ENCODE data around the gene POLD3. TPM values are rescaled to one million over a fixed set of nuclear protein-coding genes. Genes with fewer than 3 reads are reported as not detected.

The POLD3 gene
- total RNA-seq, 1 experiment from 2014 or later: 76.5 TPM

- TF ChIP-seq CTCF (conservative IDR thresholded peaks at IDR 0.05; ENCODE audit: low read depth, low read length): peak; percentile 47; the same call in 1 of the 2 replicates
- no peak for TF ChIP-seq EZH2 (IDR thresholded peaks at IDR 0.05; ENCODE audit: borderline replicate concordance, low read depth, low read length, poor library complexity, severe bottlenecking)
- peak; percentile 57 for DNase-seq (ENCODE audit: low spot score)
- ChIA-PET CTCF (no interaction called here), POLR2A (ENCODE audit: low non-redundant PET) (no interaction called here)
- Histone ChIP-seq H3K4me3 (ENCODE audit: low read depth, low read length, poor library complexity, severe bottlenecking) (no peak overlapping the region), H3K4me1 (ENCODE audit: insufficient read depth, low read length, poor library complexity, severe bottlenecking) (peaks cover 18% of the 10 kb centered on the region), H3K27ac (ENCODE audit: low read depth, low read length, poor library complexity, severe bottlenecking) (no peak overlapping the region), H3K36me3 (ENCODE audit: insufficient read depth, low read length, poor library complexity, severe bottlenecking) (peaks cover 81% of the 10 kb centered on the region), H3K9me3 (ENCODE audit: low read depth, low read length, poor library complexity, severe bottlenecking) (no peaks in the 10 kb centered on the region), H3K27me3 (replicated peaks; ENCODE audit: insufficient read depth, low read depth, low read length, poor library complexity) (no peaks in the 10 kb centered on the region)
- no TSS peak for BruUV-seq (replicated peaks)
- intact Hi-C loops (cut with micrococcal nuclease; ENCODE audit: unreplicated experiment): no loop called here
Measured at GRCh38 chr11:74634537-74634936, 42.2 kb downstream of the POLD3 start.

GRCh38 chr11:74636630-74637184, 44.3 kb downstream of the POLD3 start:
- H3K9me3 ChIP-seq (ENCODE audit: low read depth, low read length, poor library complexity, severe bottlenecking): no peaks in the 10 kb centered on the region
- H3K4me3 ChIP-seq (ENCODE audit: low read depth, low read length, poor library complexity, severe bottlenecking): no peak overlapping the region
- BruUV-seq (replicated peaks): no TSS peak
- H3K27ac ChIP-seq (ENCODE audit: low read depth, low read length, poor library complexity, severe bottlenecking): peak overlapping the region; percentile 0
- ChIA-PET POLR2A (ENCODE audit: low non-redundant PET) (interaction anchor here (0.6 kb wide), 1 partner anchor 335 kb away, joined by 4 read pairs; no protein-coding TSS in a partner anchor), CTCF (interaction anchor here (0.6 kb wide), 1 partner anchor 33 kb away, joined by 3 read pairs; no protein-coding TSS in a partner anchor)
- intact Hi-C loops (cut with micrococcal nuclease; ENCODE audit: unreplicated experiment): no loop called here
- H3K4me1 ChIP-seq (ENCODE audit: insufficient read depth, low read length, poor library complexity, severe bottlenecking): peaks cover 18% of the 10 kb centered on the region
- peaks cover 85% of the 10 kb centered on the region for H3K36me3 ChIP-seq (ENCODE audit: insufficient read depth, low read length, poor library complexity, severe bottlenecking)
- TF ChIP-seq CTCF (conservative IDR thresholded peaks at IDR 0.05; ENCODE audit: low read depth, low read length) (no peak), EZH2 (IDR thresholded peaks at IDR 0.05; ENCODE audit: borderline replicate concordance, low read depth, low read length, poor library complexity, severe bottlenecking) (no peak)
- DNase-seq (ENCODE audit: low spot score): peak; percentile 70
- H3K27me3 ChIP-seq (replicated peaks; ENCODE audit: insufficient read depth, low read depth, low read length, poor library complexity): no peaks in the 10 kb centered on the region

- intact Hi-C loops (cut with micrococcal nuclease; ENCODE audit: unreplicated experiment): no loop called here
- DNase-seq (ENCODE audit: low spot score): no peak
- Histone ChIP-seq H3K27ac (ENCODE audit: low read depth, low read length, poor library complexity, severe bottlenecking) (no peak overlapping the region), H3K9me3 (ENCODE audit: low read depth, low read length, poor library complexity, severe bottlenecking) (no peaks in the 10 kb centered on the region), H3K27me3 (replicated peaks; ENCODE audit: insufficient read depth, low read depth, low read length, poor library complexity) (no peaks in the 10 kb centered on the region), H3K4me3 (ENCODE audit: low read depth, low read length, poor library complexity, severe bottlenecking) (no peak overlapping the region), H3K4me1 (ENCODE audit: insufficient read depth, low read length, poor library complexity, severe bottlenecking) (peaks cover 18% of the 10 kb centered on the region), H3K36me3 (ENCODE audit: insufficient read depth, low read length, poor library complexity, severe bottlenecking) (peaks cover 94% of the 10 kb centered on the region)
- ChIA-PET CTCF (no interaction called here), POLR2A (ENCODE audit: low non-redundant PET) (no interaction called here)
- no TSS peak for BruUV-seq (replicated peaks)
- TF ChIP-seq CTCF (conservative IDR thresholded peaks at IDR 0.05; ENCODE audit: low read depth, low read length): no peak
- TF ChIP-seq EZH2 (IDR thresholded peaks at IDR 0.05; ENCODE audit: borderline replicate concordance, low read depth, low read length, poor library complexity, severe bottlenecking): no peak
Measured at GRCh38 chr11:74637700-74638099, 45.3 kb downstream of the POLD3 start.
